GM19023 (cell line): ENCODE data around the gene CROT.

Experiments used
- ATAC-seq: cut with Tn5 transposase; IDR thresholded peaks from one replicate; pipeline ENCODE4 v1.9.1; 2021; ENCODE audit warnings: mild to moderate bottlenecking, moderate library complexity; ENCODE audit not compliant: unreplicated experiment

Gene CROT

DNA sequence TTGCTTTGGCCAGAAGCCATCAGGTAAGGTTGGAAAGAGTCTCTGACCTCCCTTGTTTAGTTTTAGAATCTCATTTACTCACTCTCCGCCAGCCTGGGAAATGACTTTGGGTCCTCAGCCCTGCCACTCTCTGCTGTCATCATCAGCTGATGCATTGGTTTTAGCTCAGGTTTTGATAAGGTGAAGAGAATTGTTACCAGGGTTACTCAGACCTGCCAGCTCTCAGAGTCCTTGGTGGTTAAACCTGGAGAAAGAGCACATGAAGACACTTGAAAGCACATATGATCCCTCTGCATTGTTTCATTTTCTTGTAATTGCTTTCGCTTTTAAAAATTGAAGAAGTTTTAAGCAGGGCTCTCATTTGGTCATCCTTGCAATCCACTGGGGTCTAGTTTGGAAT is 4.0 kb upstream of the CROT start:
- ATAC-seq: no peak

DNA sequence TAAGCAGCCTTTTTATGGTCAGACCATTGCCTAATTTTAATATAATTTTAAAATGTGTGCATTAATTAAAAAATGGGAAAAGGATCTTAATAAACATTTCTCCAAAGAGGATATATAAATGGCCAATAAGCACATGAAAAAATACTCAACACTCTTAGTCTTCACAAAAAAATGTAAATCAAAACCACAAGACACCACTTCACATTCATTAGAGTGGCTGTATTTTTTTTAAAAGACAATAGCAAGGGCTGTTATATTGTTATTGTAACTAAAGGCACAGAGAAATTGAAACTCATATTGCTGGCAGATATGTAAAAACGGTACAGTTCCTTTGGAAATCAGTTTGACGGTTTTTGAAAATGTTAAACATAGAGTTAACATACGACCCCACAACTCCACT is 3.2 kb upstream of the CROT start:
- no peak for ATAC-seq

- ATAC-seq: no peak
Measured at GRCh38 chr7:87344446-87344845, 1.0 kb upstream of the CROT start.

DNA sequence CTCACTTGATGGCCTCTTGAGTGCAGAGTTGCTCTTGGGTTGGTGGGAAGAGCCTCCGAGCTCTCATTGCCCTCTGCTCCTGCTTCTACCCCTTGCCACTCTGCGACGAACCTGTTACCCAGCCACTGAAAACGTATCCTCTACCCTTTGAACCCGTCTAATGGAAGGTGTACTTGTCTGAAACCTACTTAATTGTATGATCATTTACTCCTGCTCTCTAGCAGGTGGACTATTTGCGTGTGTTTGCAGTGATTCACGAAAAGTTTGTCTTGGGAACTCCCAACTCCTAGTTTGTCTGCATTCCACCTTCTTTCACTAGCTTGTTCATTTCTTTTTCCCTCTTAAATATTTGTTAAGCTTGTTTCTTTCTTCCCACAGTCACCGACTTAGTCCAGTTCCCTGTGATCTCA is 503 bp downstream of the CROT start:
- peak; percentile 2 for ATAC-seq

- no peak for ATAC-seq
Measured at GRCh38 chr7:87347207-87347606, 1.7 kb downstream of the CROT start.

DNA sequence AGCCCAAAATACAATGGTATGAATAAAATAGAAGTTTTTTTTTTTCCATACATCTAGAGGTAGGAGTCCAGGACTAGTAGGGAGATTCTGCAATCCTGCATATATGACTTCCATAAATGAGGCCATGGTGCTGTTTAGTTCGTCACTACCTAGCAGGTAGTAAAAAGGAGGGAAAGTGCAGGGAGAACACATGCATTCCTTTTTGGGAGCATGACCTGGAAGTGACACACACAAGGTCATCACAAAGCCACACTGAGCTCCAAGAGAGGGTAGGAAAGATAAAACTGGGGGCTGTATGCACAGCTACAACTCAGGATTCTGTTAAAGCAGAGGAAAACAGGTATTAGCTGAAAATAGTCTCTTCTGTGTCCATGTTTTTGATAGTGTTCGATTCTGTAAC is 2.2 kb downstream of the CROT start:
- no peak for ATAC-seq

- ATAC-seq: no peak
Measured at GRCh38 chr7:87354749-87355148, 9.3 kb downstream of the CROT start.

DNA sequence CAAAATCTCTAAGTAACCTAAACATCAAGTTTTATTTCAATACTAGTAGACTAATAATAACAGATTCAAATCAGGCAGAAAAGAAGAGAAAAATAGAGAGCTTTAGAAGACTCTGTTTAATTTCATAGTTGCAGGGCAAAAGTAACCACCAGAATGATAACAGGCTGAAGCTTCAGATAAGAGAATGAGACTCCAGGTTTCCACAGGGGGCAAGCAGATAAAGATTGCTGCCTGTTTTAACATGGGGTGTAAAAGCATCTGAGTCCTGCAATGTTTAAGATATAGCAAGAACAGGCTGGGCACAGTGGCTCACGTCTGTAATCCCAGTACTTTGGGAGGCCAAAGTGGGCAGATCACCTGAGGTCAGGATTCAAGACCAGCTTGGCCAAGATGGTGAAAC is 11.0 kb downstream of the CROT start:
- no peak for ATAC-seq

GRCh38 chr7:87359366-87359765 is 13.9 kb downstream of the CROT start:
- no peak for ATAC-seq

DNA sequence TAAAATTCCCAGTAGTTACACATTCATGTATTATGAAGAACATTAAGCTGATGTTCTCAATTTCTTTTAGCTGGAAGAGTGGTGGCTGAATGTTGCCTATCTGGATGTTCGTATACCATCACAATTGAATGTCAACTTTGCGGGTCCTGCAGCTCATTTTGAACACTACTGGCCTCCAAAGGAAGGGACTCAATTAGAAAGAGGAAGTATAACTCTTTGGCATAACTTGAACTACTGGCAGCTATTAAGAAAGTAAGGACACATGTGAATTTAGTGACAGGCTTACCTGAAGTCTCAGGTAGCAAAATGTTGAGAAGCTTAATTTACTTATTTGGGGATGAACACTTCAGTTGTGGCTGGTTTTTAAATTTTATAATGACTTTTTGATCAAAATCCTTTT is 15.9 kb downstream of the CROT start:
- no peak for ATAC-seq

DNA sequence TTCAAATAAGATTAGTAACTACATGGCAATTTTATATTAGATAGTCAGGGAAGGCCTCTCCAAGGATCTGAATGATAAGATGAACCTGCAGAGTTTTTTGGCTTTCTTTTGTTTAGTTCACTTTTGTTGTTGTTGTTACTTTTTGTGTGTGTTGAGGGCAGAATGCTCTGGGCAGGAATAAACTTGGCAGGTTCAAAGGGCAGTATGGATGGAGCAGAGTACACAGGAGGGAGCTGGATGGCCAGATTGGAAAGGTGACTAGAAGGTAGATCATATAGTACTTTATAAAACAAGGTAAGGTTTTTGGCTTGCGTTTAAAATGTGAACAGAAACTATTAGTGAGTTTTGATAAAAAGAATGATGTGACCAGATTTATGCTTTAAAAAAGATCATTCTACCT is 17.9 kb downstream of the CROT start:
- ATAC-seq: no peak

DNA sequence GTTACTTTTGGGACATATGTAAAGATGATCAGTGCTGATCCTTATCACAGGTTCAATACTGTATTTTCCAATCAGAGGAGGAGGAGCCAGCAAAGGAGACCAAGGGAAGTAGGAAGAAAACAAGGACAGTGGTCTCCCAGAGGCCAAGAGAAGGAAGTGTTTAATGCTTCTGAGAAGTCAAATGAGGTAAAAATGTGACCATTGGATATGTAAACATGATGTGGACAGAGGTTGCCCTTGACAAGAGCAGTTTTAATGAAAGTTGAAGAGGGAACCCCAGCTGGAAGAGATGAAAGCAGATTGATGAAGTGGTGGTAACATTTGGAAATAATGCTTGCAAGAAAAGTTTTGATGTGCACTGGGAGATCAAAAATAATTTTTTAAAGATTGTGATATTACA is 18.8 kb downstream of the CROT start:
- no peak for ATAC-seq

GRCh38 chr7:87369216-87369615 is 23.8 kb downstream of the CROT start:
- no peak for ATAC-seq

- ATAC-seq: no peak
Measured at GRCh38 chr7:87370660-87371180, 25.3 kb downstream of the CROT start.

DNA sequence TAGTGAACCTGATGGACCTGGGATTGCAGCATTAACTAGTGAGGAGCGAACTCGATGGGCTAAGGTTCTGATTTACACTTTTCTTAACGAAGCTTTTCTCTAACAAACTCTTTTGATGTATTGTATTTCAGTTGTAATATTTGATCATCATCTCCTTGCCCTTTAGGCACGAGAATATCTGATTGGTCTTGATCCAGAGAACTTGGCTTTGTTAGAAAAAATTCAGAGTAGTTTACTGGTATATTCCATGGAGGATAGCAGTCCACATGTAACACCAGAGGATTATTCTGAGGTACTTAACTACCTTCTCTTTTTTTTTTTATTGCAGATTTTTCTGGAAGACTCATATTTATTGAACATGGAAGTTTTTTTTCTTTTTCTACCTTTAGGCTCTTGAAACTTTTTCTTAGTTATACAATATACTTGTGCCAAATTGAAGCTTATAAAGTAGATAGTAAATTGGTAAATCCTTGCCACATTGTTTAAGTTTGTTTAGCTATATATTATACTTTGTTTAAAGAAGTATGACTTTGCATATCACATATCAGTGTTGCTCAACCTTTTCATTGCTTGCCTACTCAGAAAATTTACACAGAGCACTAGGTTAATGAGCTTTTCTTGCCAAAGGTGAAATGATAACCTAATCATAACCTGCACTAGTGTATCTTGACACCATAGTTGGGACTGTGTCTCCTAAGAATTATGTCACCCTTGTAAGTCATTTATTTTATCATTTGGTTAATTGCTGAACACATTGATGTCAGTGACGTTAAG is 30.4 kb downstream of the CROT start:
- no peak for ATAC-seq

- ATAC-seq: no peak
Measured at GRCh38 chr7:87380905-87381304, 35.4 kb downstream of the CROT start.

DNA sequence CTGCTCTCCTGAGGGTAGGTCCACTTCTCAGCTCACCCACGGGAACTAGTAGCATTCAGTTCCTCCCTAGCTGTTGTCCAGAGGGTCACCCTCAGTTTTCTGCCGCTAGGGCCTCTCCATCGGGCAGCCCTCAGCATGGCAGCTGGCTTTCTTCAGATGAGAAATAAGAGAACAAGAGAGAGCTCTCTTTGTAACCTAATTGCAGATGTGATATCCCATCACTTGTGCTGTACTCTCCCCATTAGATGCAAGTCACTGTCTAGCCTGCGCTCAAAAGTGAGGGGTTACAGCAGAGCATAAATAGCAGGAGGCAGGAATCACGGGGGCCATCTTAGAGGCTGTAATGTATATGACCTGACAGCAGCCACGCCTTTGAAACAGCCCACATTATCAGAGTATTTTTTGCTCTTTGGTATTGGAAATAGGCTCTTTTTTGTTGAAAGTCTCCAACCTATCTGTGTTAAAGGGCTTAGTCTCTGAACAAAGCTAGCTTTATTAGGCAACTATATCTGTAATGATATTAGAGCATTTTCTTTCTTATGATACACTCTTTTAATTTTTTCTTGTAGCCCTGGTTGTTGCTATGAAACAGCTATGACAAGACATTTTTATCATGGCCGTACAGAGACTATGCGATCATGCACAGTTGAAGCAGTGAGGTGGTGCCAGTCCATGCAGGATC is 45.7 kb downstream of the CROT start:
- no peak for ATAC-seq

DNA sequence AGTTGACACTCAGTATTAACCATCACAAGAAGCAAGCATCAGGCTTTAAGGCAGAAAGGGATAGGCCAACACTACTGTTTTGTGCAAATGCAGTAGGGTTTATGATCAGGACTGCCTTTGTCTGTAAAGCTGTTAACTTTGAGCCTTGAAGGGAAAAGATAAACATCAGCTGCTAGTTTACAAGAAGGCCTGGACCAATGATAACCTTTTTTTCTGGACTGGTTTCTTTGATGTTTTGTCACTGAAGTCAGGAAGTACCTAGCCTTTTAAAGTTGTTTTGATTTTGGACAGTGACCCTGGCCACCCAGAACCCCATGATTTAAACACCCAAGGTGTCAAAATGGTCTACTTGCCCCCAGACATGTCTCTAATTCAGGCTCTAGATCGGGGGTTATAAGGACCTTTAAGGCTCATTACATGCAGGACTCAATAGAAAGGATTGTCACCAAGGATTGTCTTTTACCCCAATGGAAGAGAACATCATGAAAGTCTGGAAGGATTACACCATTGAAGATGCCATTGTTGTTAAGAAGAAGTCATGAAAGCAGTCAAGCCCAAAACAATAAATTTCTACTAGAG is 50.1 kb downstream of the CROT start:
- ATAC-seq: no peak

GRCh38 chr7:87398446-87398845 is 53.0 kb downstream of the CROT start:
- no peak for ATAC-seq

DNA sequence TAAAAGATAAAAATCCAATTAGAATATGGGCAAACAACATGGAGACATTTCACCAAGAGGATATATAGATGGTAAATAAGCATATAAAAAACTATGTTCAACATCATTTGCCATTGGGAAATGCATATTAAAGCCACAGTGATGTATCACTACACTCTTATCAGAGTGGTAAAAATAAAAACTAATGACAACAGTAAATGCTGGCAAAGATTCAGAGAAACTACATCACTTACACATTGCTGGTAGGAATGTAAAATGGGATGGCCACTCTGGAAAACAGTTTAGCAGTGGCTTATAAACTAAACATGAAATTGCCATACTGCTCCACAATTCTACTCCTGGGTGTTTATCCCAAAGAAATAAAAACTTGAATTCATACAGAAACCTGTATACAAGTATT is 59.2 kb downstream of the CROT start:
- no peak for ATAC-seq

GRCh38 chr7:87411186-87411585 is 65.7 kb downstream of the CROT start:
- ATAC-seq: no peak

DNA sequence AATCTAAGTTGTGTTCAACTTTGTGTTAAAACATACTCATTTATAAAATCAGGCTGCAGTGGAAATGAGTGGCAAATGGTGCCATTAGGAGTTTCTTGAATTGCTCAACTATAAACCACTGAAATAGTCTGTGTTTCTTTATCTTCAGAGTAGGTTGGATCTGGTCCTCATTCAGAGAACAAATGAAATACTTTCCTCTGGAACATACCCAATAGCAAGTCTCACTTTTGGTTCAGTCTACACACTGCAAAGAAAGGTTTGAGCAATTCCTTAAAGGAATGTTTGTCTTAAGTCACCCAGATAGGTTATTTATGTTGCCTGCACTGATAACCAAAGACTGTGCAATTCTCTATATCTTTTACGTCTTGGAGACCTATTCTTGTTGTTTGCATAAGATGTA is 67.6 kb downstream of the CROT start:
- ATAC-seq: no peak
